Thyroid gland (tissue), 4 donors: ENCODE data around the gene ASPSCR1. TPM values are rescaled to one million over a fixed set of nuclear protein-coding genes. Genes with fewer than 3 reads are reported as not detected.

Experiments
- DNase-seq, 2 donors: peaks; one replicate each; pipeline ENCODE4 v3.0.0-alpha.2; 2019
- H3K27ac ChIP-seq, 3 donors: fragments of 200-600 bp; sonication (generic); 1 replicate in 2 of 3; 2 replicates in 1 of 3; pipeline ENCODE4 v1.5.1; 2016 to 2019; ENCODE audit warnings: mild to moderate bottlenecking in 1 of 3, moderate library complexity in 1 of 3
- H3K27me3 ChIP-seq: fragments of 200-600 bp; sonication (generic); one replicate; pipeline ENCODE4 v1.5.1; 2019
- H3K36me3 ChIP-seq, 2 donors: fragments of 200-600 bp; sonication (generic); one replicate each; pipeline ENCODE4 v1.5.1; 2016 to 2019
- H3K4me1 ChIP-seq, 2 donors: fragments of 200-600 bp; sonication (generic); one replicate each; pipeline ENCODE4 v1.5.1; 2017 to 2019
- H3K4me3 ChIP-seq, 3 donors: fragments of 200-600 bp; sonication (generic); replicated peaks in 1 of 3; 1 replicate in 2 of 3; 2 replicates in 1 of 3; pipeline ENCODE4 v1.5.1; 2016; ENCODE audit warnings: mild to moderate bottlenecking in 1 of 3
- H3K9me3 ChIP-seq: fragments of 200-600 bp; sonication (generic); one replicate; pipeline ENCODE4 v1.5.1; 2017
- CTCF ChIP-seq, 6 experiments: fragments of 200-600 bp in 3 of 6; fragments of 450-650 bp in 3 of 6; sonication (generic) in 3 of 6; IDR thresholded peaks; one replicate each; pipeline ENCODE4 v1.5.1; 2016 to 2019; ENCODE audit warnings: antibody characterized with exemption in 6 of 6, mild to moderate bottlenecking in 2 of 6, inconsistent platforms in 1 of 6, moderate library complexity in 1 of 6
- POLR2A ChIP-seq, 2 donors: fragments of 450-650 bp; IDR thresholded peaks; one replicate each; pipeline ENCODE4 v1.6.1; 2017; ENCODE audit warnings: antibody characterized with exemption in 2 of 2, mild to moderate bottlenecking in 2 of 2, moderate library complexity in 1 of 2
- WGBS, 2 donors: methylation state at CpG; one replicate each; pipeline ENCODE4 v1.1.5; 2017; 5-methylcytosine and 5-hydroxymethylcytosine counted together
- intact Hi-C: fragments of 100-400 bp; cut with DNase I; formaldehyde crosslinking; loops from one replicate; pipeline ENCODE4 v1.15.1; 2023
- total RNA-seq, 4 donors: library from RNA; depleted of rRNA; stranded (reverse); fragments of >200 nt; gene quantifications; one replicate each; pipeline ENCODE4 v1.2.3, GENCODE V29; 2016

ASPSCR1 gene
- total RNA-seq, 4 donors from 2014 or later, result 23.2 to 53.6 (median 35.7) TPM

- 93 to 97% methylated on average over 29 to 30 of the region's 30 CpGs for WGBS, 2 donors
- H3K4me1 ChIP-seq, result peaks cover 36 to 61% of the 10 kb centered on the region in 2 donors
- no peaks in the 10 kb centered on the region for H3K36me3 ChIP-seq
- no peak for DNase-seq
- no peaks in the 10 kb centered on the region for H3K9me3 ChIP-seq
- H3K27ac ChIP-seq, result no peak overlapping the region
- intact Hi-C loops, result no loop called here
- H3K27me3 ChIP-seq, result no peaks in the 10 kb centered on the region
- no peak for TF ChIP-seq CTCF (IDR thresholded peaks at IDR 0.05)
- TF ChIP-seq POLR2A (IDR thresholded peaks at IDR 0.05), result no peak
- H3K4me3 ChIP-seq, result no peak overlapping the region
Measured at GRCh38 chr17:81996757-81997441, 19.5 kb downstream of the ASPSCR1 start.

- 64 to 73% methylated on average over 7 of the region's 7 CpGs for WGBS, 2 donors
- no peak for TF ChIP-seq POLR2A (IDR thresholded peaks at IDR 0.05)
- TF ChIP-seq CTCF (IDR thresholded peaks at IDR 0.05), result no peak
- intact Hi-C loops, result no loop called here
Measured at GRCh38 chr17:81998212-81998611, 20.8 kb downstream of the ASPSCR1 start.

GRCh38 chr17:81998691-81999438 lies 21.4 kb downstream of the ASPSCR1 start:
- TF ChIP-seq CTCF (IDR thresholded peaks at IDR 0.05), result no peak
- TF ChIP-seq POLR2A (IDR thresholded peaks at IDR 0.05), result no peak
- H3K9me3 ChIP-seq, result no peaks in the 10 kb centered on the region
- H3K36me3 ChIP-seq, result no peaks in the 10 kb centered on the region
- 75 to 84% methylated on average over 10 to 12 of the region's 14 CpGs for WGBS, 2 donors
- H3K4me1 ChIP-seq, result peaks cover 25 to 50% of the 10 kb centered on the region in 2 donors
- no peaks in the 10 kb centered on the region for H3K27me3 ChIP-seq
- H3K4me3 ChIP-seq, result no peak overlapping the region
- no peak overlapping the region for H3K27ac ChIP-seq
- intact Hi-C loops, result no loop called here
- DNase-seq, result peak in 1 of 2 donors; percentile 27

More at GRCh38 chr17:81998212-81998611, 20.8 kb downstream of the ASPSCR1 start:
- no peak for DNase-seq
- Histone ChIP-seq H3K27ac (no peak overlapping the region), H3K4me3 (no peak overlapping the region), H3K27me3 (no peaks in the 10 kb centered on the region), H3K4me1 (peaks cover 25 to 51% of the 10 kb centered on the region in 2 donors), H3K36me3 (no peaks in the 10 kb centered on the region), H3K9me3 (no peaks in the 10 kb centered on the region)

- intact Hi-C loops, result no loop called here
- no peak overlapping the region for H3K27ac ChIP-seq
- H3K9me3 ChIP-seq, result no peaks in the 10 kb centered on the region
- H3K36me3 ChIP-seq, result no peaks in the 10 kb centered on the region
- H3K27me3 ChIP-seq, result no peaks in the 10 kb centered on the region
- TF ChIP-seq CTCF (IDR thresholded peaks at IDR 0.05) (no peak), POLR2A (IDR thresholded peaks at IDR 0.05) (no peak)
- peaks cover 19 to 49% of the 10 kb centered on the region in 2 donors for H3K4me1 ChIP-seq
- DNase-seq, result peak; percentile 55 to 59
- WGBS, 2 donors, result 38 to 44% methylated on average over 7 to 12 of the region's 12 CpGs
- no peak overlapping the region for H3K4me3 ChIP-seq
Measured at GRCh38 chr17:81999587-81999975, 22.2 kb downstream of the ASPSCR1 start.
